Measurements from ENCODE around the gene LRPAP1.

LRPAP1 gene

DNA sequence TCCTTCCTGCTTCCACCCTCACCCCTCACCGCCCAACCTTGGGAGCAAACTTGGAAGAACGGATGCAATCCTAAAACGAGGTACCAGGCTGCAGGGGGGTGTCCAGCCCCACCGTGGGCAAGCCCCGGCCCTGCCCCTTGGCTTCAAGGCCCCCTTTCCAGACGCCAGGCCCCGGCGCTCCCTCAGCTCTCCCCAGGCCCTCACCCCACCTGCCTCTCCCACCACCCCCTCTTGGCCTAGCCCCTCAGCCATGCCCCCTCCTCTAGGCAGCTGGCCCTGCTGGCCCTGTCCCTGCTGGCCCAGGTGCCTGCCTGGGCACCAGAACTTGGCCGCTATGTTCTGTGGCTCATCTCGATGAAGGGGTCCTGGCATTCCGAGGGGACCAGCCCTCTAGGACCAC, 33.8 kb downstream of the LRPAP1 start:
- no peak for DNase-seq (ENCODE audit: low read depth)
- H3K4me3 ChIP-seq (ENCODE audit: low read depth, low read length) = no peak overlapping the region
- TF ChIP-seq CTCF (IDR thresholded peaks at IDR 0.05; ENCODE audit: insufficient read depth, low read depth, low read length, missing control alignments) = no peak

- no peak for DNase-seq (ENCODE audit: low read depth)
- H3K4me3 ChIP-seq (ENCODE audit: low read depth, low read length) = no peak overlapping the region
- no peak for TF ChIP-seq CTCF (IDR thresholded peaks at IDR 0.05; ENCODE audit: insufficient read depth, low read depth, low read length, missing control alignments)
Measured at GRCh38 chr4:3497523-3498389, 34.5 kb downstream of the LRPAP1 start.

DNA sequence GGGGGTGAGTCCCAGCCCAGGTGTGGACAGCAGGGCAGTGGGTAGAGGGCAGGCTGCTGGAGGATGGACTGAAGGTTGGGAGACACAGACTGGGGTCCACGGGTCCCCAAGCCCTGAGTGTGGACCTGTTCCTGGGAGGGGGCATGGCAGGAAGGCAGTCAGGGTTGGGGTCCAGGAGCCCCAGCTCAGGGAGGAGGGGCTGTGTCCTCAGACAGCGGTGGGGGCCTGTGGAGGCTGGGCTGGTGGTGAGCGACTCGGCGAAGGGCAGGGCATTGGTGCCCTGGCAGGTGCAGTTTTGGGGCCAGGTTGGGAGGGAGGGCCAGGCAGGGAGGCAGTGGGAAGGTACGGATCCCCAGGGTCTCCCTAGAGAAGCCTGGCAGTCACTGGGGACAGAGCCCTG, 35.1 kb downstream of the LRPAP1 start:
- H3K4me3 ChIP-seq (ENCODE audit: low read depth, low read length) = no peak overlapping the region
- DNase-seq (ENCODE audit: low read depth) = no peak
- TF ChIP-seq CTCF (IDR thresholded peaks at IDR 0.05; ENCODE audit: insufficient read depth, low read depth, low read length, missing control alignments) = no peak

DNA sequence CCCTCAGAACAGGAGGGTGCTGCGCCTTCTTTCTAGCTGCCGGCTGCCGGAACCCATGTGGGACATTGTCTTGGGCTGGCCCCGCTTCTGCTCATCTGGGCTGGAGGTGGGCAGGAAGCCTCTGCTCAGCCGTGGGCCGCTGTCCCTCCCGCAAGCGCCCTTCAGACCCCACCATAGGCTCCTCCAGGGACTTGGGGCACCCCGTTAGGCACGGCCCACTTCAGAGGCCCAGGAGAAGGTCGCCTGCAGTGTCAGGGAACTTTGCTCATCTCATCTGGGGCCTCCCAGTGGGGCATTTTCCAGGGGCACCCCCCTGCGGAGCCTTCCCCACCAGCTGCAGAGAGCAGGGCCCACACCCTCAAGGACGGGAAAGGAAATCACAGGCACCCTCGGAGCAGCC, 36.2 kb downstream of the LRPAP1 start:
- no peak for DNase-seq (ENCODE audit: low read depth)
- no peak overlapping the region for H3K4me3 ChIP-seq (ENCODE audit: low read depth, low read length)
- no peak for TF ChIP-seq CTCF (IDR thresholded peaks at IDR 0.05; ENCODE audit: insufficient read depth, low read depth, low read length, missing control alignments)

DNA sequence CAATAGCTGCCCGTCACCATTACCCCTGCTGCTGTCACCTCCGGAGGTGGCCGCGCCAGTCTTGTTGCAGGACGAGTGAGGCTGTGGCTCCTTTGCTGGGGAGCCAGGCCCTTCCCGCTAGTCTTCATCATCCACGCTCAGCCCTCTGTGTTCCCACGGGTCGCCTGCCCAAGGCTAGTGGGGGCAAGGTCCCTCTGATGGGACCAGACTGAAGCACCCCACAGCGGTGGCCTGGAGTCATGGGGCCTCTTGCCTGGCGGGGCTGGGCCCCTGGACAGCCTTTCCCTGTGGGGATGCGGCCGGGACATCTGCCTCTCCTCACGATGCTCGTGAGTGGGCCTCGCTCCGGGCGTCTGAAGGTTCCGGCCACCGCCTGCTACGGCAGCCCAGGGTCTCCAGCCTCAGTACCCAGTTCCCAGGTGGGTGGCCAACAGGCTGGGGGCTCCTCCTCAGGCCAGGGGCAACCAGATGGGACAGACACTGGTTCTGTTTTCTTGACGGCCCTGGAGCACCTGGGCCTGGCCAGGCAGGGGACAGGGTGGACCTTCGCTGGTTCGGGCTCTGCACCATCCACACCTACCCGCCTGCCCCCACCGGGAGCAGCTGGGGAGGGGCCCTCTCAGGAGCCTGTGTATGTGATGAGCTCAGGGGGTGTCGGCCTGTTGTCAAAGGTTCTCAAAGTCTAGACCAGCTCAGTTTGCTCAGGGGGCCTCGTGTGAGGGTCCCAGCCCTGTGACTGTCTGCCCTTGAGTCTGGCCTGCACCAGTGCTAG, 36.8 kb downstream of the LRPAP1 start:
- DNase-seq (ENCODE audit: low read depth) = no peak
- no peak for TF ChIP-seq CTCF (IDR thresholded peaks at IDR 0.05; ENCODE audit: insufficient read depth, low read depth, low read length, missing control alignments)
- no peak overlapping the region for H3K4me3 ChIP-seq (ENCODE audit: low read depth, low read length)

DNA sequence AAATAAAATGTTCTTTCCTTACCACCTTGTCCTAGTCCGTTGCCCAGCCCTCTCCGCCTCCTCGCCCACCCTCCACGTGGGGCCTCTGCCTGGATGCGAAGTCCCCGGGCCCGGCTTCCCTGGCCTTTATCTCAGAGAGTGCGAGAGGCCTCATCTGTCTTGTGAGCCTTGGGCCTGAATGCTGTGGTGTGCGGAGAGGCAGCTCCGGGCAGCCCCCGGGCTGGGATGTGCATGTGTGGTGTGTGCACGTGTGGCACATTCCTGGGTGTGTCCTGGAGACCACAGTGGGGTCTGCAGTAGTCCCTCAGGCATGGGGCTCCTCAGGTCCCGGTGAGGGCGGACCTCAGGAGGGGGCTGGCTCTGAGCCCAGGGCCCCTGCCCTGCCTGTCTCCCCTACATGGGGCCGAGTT, 37.8 kb downstream of the LRPAP1 start:
- TF ChIP-seq CTCF (IDR thresholded peaks at IDR 0.05; ENCODE audit: insufficient read depth, low read depth, low read length, missing control alignments) = no peak
- DNase-seq (ENCODE audit: low read depth) = no peak
- no peak overlapping the region for H3K4me3 ChIP-seq (ENCODE audit: low read depth, low read length)
